Cardiac muscle cell (in vitro differentiated cells and primary cell): ENCODE results near the gene FBXL14. TPM values are rescaled to one million over a fixed set of nuclear protein-coding genes. Genes with fewer than 3 reads are reported as not detected.
A peak's percentile ranks its signal among the peaks of the same experiment; 100 is the strongest.

Experiments
- DNase-seq, 2 donors: peaks; one replicate each; pipeline versions ENCODE4 v3.0.0 to v3.0.0-alpha.2; 2010 to 2017; ENCODE audit warnings: low read depth in 1 of 2, low spot score in 1 of 2
- H3K27ac ChIP-seq: fragments of 200-600 bp; sonication (generic); 2 replicates; pipeline ENCODE4 v1.5.1; 2016
- H3K27me3 ChIP-seq: fragments of 200-600 bp; sonication (generic); 2 replicates; pipeline ENCODE4 v1.6.0; 2016; ENCODE audit warnings: control low read depth
- H3K36me3 ChIP-seq: fragments of 200-600 bp; sonication (generic); 2 replicates; pipeline ENCODE4 v1.5.1; 2016; ENCODE audit warnings: control low read depth
- H3K4me1 ChIP-seq: fragments of 200-600 bp; sonication (generic); 2 replicates; pipeline ENCODE4 v1.8.1; 2017; ENCODE audit warnings: low read depth, mild to moderate bottlenecking, mixed run types
- H3K4me3 ChIP-seq: fragments of 200-600 bp; sonication (generic); 2 replicates; pipeline ENCODE4 v1.5.1; 2016; ENCODE audit warnings: mild to moderate bottlenecking
- H3K9me3 ChIP-seq: fragments of 200-600 bp; sonication (generic); 2 replicates; pipeline ENCODE4 v1.5.1; 2017; ENCODE audit warnings: low read depth, mild to moderate bottlenecking, control low read depth
- CTCF ChIP-seq: IDR thresholded peaks from 2 replicates; pipeline ENCODE4 v1.5.1; 2012; ENCODE audit warnings: low read depth, mild to moderate bottlenecking, low read length
- polyA plus RNA-seq: library from polyadenylated mRNA; unstranded; fragments of >200 nt; fragmentation: Nextera tagmentation; extraction: Ambion mirVana; gene quantifications from 2 replicates; pipeline ENCODE4 v1.2.1, GENCODE V29; 2016
- total RNA-seq: library from RNA; depleted of rRNA; stranded (reverse); fragments of >200 nt; gene quantifications from 2 replicates; pipeline ENCODE4 v1.2.3, GENCODE V29; 2016

FBXL14 gene
- total and polyA plus RNA-seq, 2 experiments from 2014 or later: 17.8 to 27.8 TPM

- Histone ChIP-seq H3K4me3 (no peak overlapping the region), H3K27ac (no peak overlapping the region), H3K27me3 (no peaks in the 10 kb centered on the region), H3K36me3 (no peaks in the 10 kb centered on the region), H3K9me3 (no peaks in the 10 kb centered on the region), H3K4me1 (peaks cover 2% of the 10 kb centered on the region)
- TF ChIP-seq CTCF: no peak
- no peak for DNase-seq
Measured at GRCh38 chr12:1551496-1551895, 42.9 kb downstream of the FBXL14 start.

GRCh38 chr12:1546931-1547640, 47.3 kb downstream of the FBXL14 start:
- no peak for DNase-seq
- TF ChIP-seq CTCF: no peak
- Histone ChIP-seq H3K4me1 (peaks cover 2% of the 10 kb centered on the region), H3K27ac (no peak overlapping the region), H3K4me3 (no peak overlapping the region), H3K9me3 (no peaks in the 10 kb centered on the region), H3K36me3 (no peaks in the 10 kb centered on the region), H3K27me3 (no peaks in the 10 kb centered on the region)

- Histone ChIP-seq H3K4me3 (no peak overlapping the region), H3K9me3 (no peaks in the 10 kb centered on the region), H3K4me1 (no peaks in the 10 kb centered on the region), H3K27me3 (no peaks in the 10 kb centered on the region), H3K36me3 (no peaks in the 10 kb centered on the region), H3K27ac (no peak overlapping the region)
- peak in 1 of 2 donors; percentile 62 for DNase-seq
- TF ChIP-seq CTCF: peak; percentile 49
Measured at GRCh38 chr12:1544996-1545700, 49.2 kb downstream of the FBXL14 start.

GRCh38 chr12:1542599-1542998, 51.8 kb downstream of the FBXL14 start:
- no peak for TF ChIP-seq CTCF
- Histone ChIP-seq H3K36me3 (no peaks in the 10 kb centered on the region), H3K4me1 (no peaks in the 10 kb centered on the region), H3K27me3 (no peaks in the 10 kb centered on the region), H3K4me3 (no peak overlapping the region), H3K9me3 (no peaks in the 10 kb centered on the region), H3K27ac (no peak overlapping the region)
- no peak for DNase-seq

GRCh38 chr12:1540690-1541089, 53.7 kb downstream of the FBXL14 start:
- Histone ChIP-seq H3K27ac (no peak overlapping the region), H3K9me3 (no peaks in the 10 kb centered on the region), H3K4me1 (peaks cover 2% of the 10 kb centered on the region), H3K36me3 (no peaks in the 10 kb centered on the region), H3K4me3 (no peak overlapping the region), H3K27me3 (no peaks in the 10 kb centered on the region)
- DNase-seq: no peak
- TF ChIP-seq CTCF: no peak
